ENCODE measurements around the gene LRRC4. TPM values are rescaled to one million over a fixed set of nuclear protein-coding genes. Genes with fewer than 3 reads are reported as not detected.

Gene LRRC4
- total and polyA plus RNA-seq, 2 donors (not counting 1 experiment from before 2014, with no cell fraction given): 0.20 to 0.33 TPM

GRCh38 chr7:128008141-128008540, 23.1 kb downstream of the LRRC4 start:
- no peak overlapping the region for H3K9ac ChIP-seq (ENCODE audit: insufficient read depth, low read length)
- TF ChIP-seq EZH2 (IDR thresholded peaks at IDR 0.05; ENCODE audit: low read length, missing control alignments) (no peak), CTCF (conservative IDR thresholded peaks at IDR 0.05 in 1 of 2, IDR thresholded peaks at IDR 0.05 in 1 of 2; ENCODE audit: low read depth in 1 of 2, low read length in 2 of 2) (no peak)
- H4K20me1 ChIP-seq (ENCODE audit: control insufficient read depth, extremely low read depth, insufficient read depth, low read length): no peaks in the 10 kb centered on the region
- no peaks in the 10 kb centered on the region for H3K4me1 ChIP-seq (ENCODE audit: control insufficient read depth, extremely low read depth, insufficient read depth, low read length)
- H3K4me2 ChIP-seq (ENCODE audit: extremely low read depth, insufficient read depth, low read length): no peak overlapping the region
- H3K36me3 ChIP-seq (ENCODE audit: control insufficient read depth, insufficient read depth, low read length): no peaks in the 10 kb centered on the region
- no peaks in the 10 kb centered on the region for H3K27me3 ChIP-seq (ENCODE audit: control insufficient read depth, insufficient read depth, low read length)
- H3K4me3 ChIP-seq (replicated peaks in 1 of 4; ENCODE audit: control extremely low read depth in 1 of 4, insufficient read depth in 1 of 4, low read depth in 3 of 4, low read length in 4 of 4): no peak overlapping the region
- H3K27ac ChIP-seq (ENCODE audit: insufficient read depth, low read length): no peak overlapping the region
- no peak for DNase-seq (ENCODE audit: low read depth in 2 of 2)
- no peak overlapping the region for H2AFZ ChIP-seq (ENCODE audit: low read length)
- H3K9me3 ChIP-seq (ENCODE audit: control insufficient read depth, insufficient read depth, low read depth, low read length): no peaks in the 10 kb centered on the region
- H3K79me2 ChIP-seq (ENCODE audit: control insufficient read depth, insufficient read depth, low read length): no peaks in the 10 kb centered on the region

GRCh38 chr7:128007303-128007680, 23.9 kb downstream of the LRRC4 start:
- Histone ChIP-seq H4K20me1 (ENCODE audit: control insufficient read depth, extremely low read depth, insufficient read depth, low read length) (no peaks in the 10 kb centered on the region), H3K9ac (ENCODE audit: insufficient read depth, low read length) (no peak overlapping the region), H3K79me2 (ENCODE audit: control insufficient read depth, insufficient read depth, low read length) (no peaks in the 10 kb centered on the region), H2AFZ (ENCODE audit: low read length) (no peak overlapping the region), H3K27ac (ENCODE audit: insufficient read depth, low read length) (no peak overlapping the region), H3K27me3 (ENCODE audit: control insufficient read depth, insufficient read depth, low read length) (no peaks in the 10 kb centered on the region), H3K9me3 (ENCODE audit: control insufficient read depth, insufficient read depth, low read depth, low read length) (no peaks in the 10 kb centered on the region), H3K36me3 (ENCODE audit: control insufficient read depth, insufficient read depth, low read length) (no peaks in the 10 kb centered on the region), H3K4me2 (ENCODE audit: extremely low read depth, insufficient read depth, low read length) (no peak overlapping the region), H3K4me3 (replicated peaks in 1 of 4; ENCODE audit: control extremely low read depth in 1 of 4, insufficient read depth in 1 of 4, low read depth in 3 of 4, low read length in 4 of 4) (no peak overlapping the region), H3K4me1 (ENCODE audit: control insufficient read depth, extremely low read depth, insufficient read depth, low read length) (no peaks in the 10 kb centered on the region)
- TF ChIP-seq EZH2 (IDR thresholded peaks at IDR 0.05; ENCODE audit: low read length, missing control alignments) (no peak), CTCF (conservative IDR thresholded peaks at IDR 0.05 in 1 of 2, IDR thresholded peaks at IDR 0.05 in 1 of 2; ENCODE audit: low read depth in 1 of 2, low read length in 2 of 2) (no peak)
- DNase-seq (ENCODE audit: low read depth in 2 of 2): no peak

- Histone ChIP-seq H3K36me3 (ENCODE audit: control insufficient read depth, insufficient read depth, low read length) (no peaks in the 10 kb centered on the region), H3K4me2 (ENCODE audit: extremely low read depth, insufficient read depth, low read length) (no peak overlapping the region), H3K9me3 (ENCODE audit: control insufficient read depth, insufficient read depth, low read depth, low read length) (no peaks in the 10 kb centered on the region), H3K27me3 (ENCODE audit: control insufficient read depth, insufficient read depth, low read length) (no peaks in the 10 kb centered on the region), H3K9ac (ENCODE audit: insufficient read depth, low read length) (no peak overlapping the region), H2AFZ (ENCODE audit: low read length) (no peak overlapping the region), H3K27ac (ENCODE audit: insufficient read depth, low read length) (no peak overlapping the region), H3K4me1 (ENCODE audit: control insufficient read depth, extremely low read depth, insufficient read depth, low read length) (no peaks in the 10 kb centered on the region), H3K79me2 (ENCODE audit: control insufficient read depth, insufficient read depth, low read length) (no peaks in the 10 kb centered on the region), H3K4me3 (replicated peaks in 1 of 4; ENCODE audit: control extremely low read depth in 1 of 4, insufficient read depth in 1 of 4, low read depth in 3 of 4, low read length in 4 of 4) (no peak overlapping the region), H4K20me1 (ENCODE audit: control insufficient read depth, extremely low read depth, insufficient read depth, low read length) (no peaks in the 10 kb centered on the region)
- TF ChIP-seq EZH2 (IDR thresholded peaks at IDR 0.05; ENCODE audit: low read length, missing control alignments): no peak
- no peak for TF ChIP-seq CTCF (conservative IDR thresholded peaks at IDR 0.05 in 1 of 2, IDR thresholded peaks at IDR 0.05 in 1 of 2; ENCODE audit: low read depth in 1 of 2, low read length in 2 of 2)
- DNase-seq (ENCODE audit: low read depth in 2 of 2): no peak
Observed at GRCh38 chr7:128006550-128007302, 24.5 kb downstream of the LRRC4 start.

Data from fibroblast of lung (primary cell).